Left colon (tissue), 2 donors: ENCODE data around the gene ITPRIPL2. TPM values are rescaled to one million over a fixed set of nuclear protein-coding genes. Genes with fewer than 3 reads are reported as not detected.

Source experiments
- ATAC-seq: fragments of 200-7000 bp; cut with Tn5 transposase; one replicate; pipeline ENCODE4 v1.9.1; 2020; ENCODE audit warnings: mild to moderate bottlenecking, moderate library complexity
- DNase-seq, 2 donors: peaks; one replicate each; pipeline ENCODE4 v3.0.0-alpha.2; 2020
- intact Hi-C, 2 donors: fragments of 100-400 bp; cut with DNase I in 1 of 2; cut with micrococcal nuclease in 1 of 2; formaldehyde crosslinking; loops; one replicate each; pipeline versions ENCODE4 v1.11.2 to v1.14.0; 2022; cut with DNase I, micrococcal nuclease
- total RNA-seq, 2 donors: library from RNA; stranded (reverse); fragmentation: NEBNext Ultra II Directional; extraction: Animal tissue kit (Norgen Biotek cat#: 25700); gene quantifications; one replicate each; pipeline ENCODE4 v1.2.1, GENCODE V29; 2021
- donor health status: DM: no; HTN: no; CAD: no.
- donor health status: DM: yes; HTN: yes; CAD: no.

The ITPRIPL2 gene
- total RNA-seq, 2 donors from 2014 or later, result 40.4 to 42.7 TPM

DNA sequence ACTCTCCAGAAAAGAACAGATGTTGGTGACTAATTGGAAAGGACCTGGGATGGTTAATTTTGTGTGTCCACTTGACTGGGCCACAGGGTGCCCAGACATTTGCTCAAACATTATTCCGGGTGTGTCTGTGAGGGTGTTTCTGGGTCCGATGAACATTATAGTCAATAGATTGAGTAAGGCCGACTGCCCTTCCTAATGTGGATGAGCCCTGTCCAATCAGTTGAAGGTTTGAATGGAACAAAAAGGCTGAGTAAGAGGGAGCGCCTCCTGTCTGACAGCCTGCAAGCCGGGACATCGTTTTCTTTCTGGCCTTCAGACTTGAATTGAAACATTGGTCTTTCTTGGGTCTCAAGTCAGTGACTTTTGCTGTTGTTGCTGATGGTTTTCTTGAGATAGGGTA, 22.8 kb upstream of the ITPRIPL2 start:
- no peak for ATAC-seq
- intact Hi-C loops, result no loop called here

DNA sequence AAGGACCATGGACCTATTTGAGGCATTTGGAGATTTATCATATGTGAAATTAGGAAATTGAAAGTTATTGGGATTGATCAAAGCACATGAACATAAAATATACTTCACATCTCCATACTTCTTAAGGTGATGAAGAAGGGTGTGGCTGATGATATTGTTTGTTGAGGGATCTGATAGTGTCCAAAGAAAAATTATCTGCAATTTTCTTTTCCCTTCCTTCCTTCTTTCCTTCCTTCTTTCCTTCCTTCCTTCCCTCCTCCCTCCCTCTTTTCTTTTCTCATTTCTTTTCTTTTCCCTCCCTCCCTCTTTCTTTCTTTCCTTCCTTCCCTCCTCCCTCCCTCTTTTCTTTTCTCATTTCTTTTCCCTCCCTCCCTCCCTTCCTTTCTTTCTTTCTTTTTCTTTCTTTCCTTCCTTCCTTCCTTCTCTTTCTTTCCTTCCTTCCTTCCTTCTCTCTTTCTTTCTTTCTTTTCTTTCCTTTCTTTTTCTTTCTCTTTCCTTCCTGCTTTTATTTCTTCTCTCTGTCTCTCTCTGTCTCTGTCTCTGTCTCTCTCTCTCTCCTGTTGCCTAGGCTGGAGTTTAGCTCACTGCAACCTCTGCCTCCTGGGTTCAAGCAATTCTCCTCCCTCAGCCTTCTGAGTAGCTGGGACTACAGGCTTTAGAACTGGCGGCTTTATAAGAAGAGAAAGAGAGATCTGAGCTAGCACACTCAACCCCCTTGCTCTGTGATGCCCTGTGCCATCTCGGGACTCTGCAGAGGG, 20.9 kb upstream of the ITPRIPL2 start:
- no peak for ATAC-seq
- no peak for DNase-seq
- intact Hi-C loops, result no loop called here

More for the DNA sequence above, 22.8 kb upstream of the ITPRIPL2 start:
- no peak for DNase-seq

DNA sequence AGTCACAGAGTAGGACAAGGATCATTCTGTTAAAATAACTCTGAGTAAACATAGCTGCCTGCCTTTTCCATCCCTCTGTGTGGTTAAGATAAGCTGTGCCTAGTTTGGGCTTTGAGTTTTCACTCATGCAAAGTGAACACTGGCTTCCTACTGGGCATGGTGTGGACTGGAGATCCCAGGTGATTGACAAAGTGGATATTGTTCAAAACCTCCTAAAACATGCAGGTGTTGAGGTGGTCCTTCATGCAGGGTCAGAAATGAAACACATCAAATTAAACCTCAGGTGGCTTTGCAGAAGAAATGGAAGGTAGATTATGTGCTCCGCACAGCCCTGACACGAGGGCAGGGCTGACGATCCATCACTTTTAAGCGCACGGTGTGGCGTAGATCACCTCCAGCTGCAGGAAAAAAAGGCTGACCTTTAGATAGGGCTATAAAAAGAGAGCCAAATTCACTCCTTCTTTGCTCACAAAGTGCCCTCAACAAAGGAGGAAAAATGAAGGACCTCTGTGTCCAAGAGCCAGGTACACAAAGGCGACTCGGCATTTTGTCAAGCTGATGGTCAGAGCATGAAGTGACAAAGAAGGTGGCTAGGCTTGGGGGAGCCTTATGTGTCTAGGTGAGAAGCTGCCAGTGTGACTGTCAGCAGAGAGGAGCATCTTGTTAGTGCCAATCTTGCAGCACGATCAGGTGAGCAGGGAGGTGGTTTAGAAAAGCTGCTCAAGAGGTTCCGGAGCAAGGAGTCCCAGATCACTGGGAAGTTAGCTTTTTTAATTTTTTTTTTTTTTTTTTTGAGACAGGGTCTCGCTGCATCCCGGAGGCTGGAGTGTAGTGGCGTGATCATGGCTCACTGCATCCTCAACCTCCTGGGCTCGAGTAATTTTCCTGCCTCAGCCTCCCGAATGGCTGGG, 19.9 kb upstream of the ITPRIPL2 start:
- intact Hi-C loops, result no loop called here
- no peak for ATAC-seq
- no peak for DNase-seq

DNA sequence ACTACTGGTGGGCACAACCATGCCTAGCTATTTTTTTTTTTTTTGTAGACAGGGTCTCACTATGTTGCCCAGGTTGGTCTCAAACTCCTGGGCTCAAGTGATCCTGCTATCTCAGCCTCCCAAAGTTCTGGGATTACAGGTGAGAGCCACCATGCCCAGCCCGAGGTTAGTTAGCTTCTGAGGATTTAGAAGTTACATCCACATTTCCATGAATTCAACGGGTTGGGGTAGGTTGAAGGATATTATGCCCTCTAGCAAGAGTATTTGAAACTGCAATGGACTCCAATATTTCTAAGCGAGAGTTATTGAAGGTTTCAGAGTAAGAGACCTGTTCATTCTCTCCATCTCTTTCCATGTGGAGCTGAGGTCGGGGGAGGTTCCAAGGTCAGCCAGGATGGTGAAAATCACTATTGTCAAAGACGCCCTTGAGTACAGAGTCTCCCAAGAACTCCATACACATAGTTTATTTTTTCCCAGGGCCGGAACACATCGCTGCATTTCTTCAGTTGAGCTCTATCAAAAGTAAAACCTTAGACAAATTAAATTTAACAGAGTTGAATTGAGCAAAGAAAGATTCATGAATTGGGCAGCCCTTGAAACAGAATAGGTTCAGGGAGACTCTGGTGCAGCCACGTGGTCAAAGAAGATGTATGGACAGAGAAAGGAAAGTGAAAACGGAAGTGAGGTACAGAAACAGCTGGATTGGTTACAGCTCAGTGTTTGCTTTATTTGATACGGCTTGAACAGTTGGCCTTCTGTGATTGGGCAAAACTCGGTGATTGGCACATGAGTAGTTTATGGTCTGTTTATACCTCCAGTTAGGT, 19.0 kb upstream of the ITPRIPL2 start:
- DNase-seq (peak in 1 of 2 donors; percentile 57), ATAC-seq (peak; percentile 99)
- intact Hi-C loops, result no loop called here

DNA sequence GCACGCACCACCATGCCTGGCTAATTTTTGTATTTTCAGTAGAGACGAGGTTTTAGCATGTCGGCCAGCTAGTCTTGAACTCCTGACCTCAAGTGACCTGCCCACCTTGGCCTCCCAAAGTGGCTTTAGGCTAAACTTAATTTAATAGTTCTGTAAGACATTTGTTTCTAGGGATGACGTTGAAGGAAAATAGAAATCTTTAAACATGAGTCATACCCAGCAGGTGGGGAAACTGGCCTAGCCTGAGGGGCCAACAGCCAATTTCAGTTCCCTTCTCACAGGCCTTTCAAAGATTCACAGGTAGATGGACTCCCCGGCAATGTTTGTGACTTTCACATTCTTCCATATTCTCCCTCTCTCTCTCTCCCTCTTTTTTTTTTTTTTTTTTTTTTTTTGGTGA, 18.1 kb upstream of the ITPRIPL2 start:
- DNase-seq, result no peak
- intact Hi-C loops, result no loop called here
- ATAC-seq, result no peak

DNA sequence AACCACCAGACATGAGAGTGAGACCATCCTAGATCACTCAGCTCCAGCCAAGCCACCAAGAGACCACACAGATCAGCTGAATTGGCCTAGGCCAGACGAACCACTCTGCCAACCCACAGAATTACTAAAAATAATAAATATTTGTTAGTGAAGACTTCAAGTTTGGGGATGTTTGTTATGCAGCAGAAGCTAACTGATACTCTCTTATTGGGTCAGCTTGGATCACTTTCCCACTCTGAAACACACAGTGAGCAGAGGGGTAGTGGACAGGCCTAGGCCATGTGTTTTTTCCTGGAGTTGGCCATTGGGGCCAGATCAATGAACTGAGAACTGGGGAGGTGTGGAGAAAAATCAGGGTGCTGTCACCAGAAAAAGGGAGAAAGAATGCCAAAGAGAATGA, 15.6 kb upstream of the ITPRIPL2 start:
- intact Hi-C loops, result no loop called here
- no peak for ATAC-seq
- no peak for DNase-seq

DNA sequence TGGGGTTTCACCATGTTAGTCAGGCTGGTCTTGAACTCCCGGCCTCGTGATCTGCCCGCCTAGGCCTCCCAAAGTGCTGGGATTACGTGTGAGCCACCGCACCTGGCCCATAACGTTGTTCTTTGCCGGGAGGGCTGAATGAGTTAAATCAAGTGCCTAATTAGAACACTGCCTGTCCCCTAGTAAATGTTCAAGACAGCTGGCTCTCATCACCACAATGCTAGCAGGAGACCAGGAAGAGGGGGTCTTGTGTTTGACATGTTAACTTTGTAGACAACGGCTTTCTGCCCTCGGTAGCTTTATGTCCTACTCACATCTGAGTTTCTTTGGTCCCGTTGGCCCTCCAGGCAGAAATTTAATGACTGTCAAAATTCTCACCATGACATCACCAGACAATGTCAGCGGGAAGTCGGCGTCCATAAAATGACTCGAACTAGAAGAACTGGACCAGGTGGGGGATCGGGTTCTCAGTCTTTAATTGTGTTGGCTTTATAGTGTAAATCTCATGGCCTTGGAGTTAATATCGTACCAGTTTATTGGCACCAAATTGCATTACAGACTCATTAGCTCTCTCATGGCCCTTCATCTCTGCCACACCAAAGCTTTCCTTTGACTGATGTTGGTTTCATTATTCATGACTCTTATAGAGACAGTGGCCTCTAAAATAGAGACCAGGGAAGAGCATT, 11.4 kb upstream of the ITPRIPL2 start:
- intact Hi-C loops, result no loop called here
- ATAC-seq (peak; percentile 66), DNase-seq (no peak)

DNA sequence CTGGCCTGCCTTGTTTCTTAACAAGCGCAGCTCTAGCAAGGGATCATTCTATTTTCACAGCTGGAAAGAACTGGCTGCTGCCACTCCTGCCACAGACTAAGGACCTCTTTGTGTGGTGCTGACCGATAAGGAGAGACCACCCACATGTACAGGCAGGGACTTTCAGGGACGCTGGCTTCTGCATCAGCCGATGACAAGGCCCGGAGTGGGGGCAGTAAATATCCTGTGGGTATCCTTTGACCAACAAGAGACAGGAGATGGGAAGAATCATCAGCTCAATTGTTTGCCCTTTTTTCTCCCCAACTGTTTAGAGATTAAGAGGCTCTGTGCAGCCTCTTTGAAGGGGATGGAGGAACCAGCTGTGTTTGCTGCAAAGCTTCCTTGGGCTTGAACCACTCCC, 9.2 kb upstream of the ITPRIPL2 start:
- no peak for ATAC-seq
- no peak for DNase-seq
- intact Hi-C loops, result no loop called here

DNA sequence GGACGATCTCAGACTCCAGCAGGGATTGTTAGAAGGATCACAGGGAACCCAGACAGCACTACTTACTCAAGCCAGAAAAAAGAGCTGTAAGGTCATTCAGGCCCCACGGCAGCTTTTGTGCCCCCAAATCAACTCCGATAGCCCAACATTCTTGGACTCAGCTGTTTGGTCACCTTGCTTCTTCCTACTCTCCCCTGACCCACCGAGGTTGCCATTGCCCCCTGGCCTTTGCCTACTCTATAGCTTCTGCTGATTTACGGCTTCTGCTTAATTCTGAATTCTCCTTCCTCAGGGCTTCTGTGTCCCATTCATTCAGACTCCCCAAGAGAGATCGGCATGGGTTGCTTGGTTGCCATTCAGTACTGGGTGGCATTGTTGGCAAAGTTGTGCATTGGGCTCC, 8.6 kb upstream of the ITPRIPL2 start:
- intact Hi-C loops, result no loop called here
- DNase-seq (no peak), ATAC-seq (no peak)

DNA sequence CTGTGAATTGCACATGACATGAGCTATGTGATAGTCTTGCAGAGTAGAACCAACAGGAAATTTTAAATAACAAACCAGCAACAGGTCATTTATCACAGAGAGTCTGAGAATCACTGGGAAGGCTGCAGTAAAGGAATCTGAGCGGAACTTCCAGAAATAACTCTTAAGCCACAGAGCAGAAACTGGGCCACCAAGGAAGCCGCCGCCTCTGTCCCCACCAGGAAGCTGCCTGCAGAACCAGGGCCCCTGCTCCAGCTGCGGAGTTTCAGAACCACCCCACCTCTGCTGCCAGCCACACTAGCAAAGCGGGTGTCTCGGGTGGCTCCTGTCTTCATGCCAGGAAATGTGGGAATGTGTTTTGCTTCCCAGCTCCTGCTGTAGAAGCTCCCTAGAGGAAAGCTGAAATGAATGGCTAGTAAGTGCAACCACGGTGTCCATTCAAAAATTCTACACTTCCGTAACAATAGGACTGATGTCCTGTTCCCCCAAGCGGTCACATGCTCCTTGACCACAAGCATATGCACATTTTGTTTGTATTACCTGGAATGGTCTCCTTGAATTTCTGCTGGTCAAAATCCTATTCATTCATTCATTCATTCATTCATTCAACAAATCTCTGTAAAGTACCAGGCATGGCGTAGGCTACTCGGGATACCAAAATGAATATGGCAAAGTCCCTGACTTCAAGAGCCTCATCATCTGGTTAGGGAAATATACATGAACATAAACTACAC, 7.7 kb upstream of the ITPRIPL2 start:
- intact Hi-C loops, result no loop called here
- DNase-seq, result no peak
- ATAC-seq, result no peak

DNA sequence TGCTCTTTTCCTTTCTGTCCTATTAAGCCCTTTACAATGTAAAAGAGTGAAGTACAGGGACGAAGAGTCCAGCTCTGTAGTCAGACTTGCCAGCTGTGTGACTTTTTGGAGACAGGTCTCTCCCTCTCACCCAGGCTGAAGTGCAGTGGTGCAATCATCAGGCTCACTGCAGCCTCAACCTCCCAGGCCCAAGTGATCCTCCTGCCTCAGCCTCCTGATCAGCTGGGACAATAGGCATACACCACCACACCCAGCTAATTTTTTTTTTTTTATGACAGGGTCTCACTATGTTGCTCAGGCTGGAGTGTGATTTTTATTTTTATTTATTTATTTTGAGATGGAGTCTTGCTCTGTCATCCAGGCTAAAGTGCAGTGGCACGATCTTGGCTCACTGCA, 7.1 kb upstream of the ITPRIPL2 start:
- DNase-seq (no peak), ATAC-seq (no peak)
- intact Hi-C loops, result no loop called here

DNA sequence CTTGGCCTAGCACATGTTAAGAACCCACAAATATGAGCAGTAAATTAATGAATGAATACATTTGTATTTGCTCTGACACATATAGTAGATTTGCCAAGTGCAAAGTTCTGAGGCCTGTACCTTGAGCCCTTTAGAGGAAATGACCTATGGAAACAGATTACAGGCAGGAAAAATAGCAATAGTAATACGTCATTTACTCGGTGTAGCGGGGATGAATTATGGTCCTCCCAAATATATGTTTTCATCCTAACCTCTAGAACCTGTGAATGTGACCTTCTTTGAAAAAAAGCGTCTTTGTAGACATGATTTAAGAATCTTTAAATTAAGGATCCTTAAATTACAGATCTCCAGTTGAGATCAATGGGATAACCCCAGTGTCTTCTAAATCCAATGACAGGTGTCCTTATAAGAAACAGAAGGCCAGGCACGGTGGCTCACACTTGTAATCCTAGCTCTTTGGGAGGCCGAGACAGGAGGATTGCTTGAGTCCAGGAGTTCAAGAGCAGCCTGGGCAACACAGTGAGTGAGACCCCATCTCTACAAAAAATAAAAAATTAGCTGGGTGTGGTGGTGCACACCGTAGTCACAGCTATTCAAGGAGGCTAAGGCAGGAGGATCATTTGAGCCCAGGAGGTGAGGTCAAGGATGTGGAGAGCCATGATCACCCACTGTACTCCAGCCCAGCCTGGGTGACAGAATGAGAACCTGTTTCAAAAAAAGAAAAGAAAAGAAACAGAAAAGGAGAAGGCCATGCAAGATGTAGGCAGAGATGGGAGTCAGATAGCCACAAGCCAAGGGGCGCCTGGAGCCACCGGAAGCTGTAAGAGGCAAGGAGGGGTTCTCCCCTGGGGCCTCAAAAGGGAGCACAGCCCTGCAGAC, 5.1 kb upstream of the ITPRIPL2 start:
- DNase-seq (no peak), ATAC-seq (peak; percentile 81)
- intact Hi-C loops, result no loop called here

DNA sequence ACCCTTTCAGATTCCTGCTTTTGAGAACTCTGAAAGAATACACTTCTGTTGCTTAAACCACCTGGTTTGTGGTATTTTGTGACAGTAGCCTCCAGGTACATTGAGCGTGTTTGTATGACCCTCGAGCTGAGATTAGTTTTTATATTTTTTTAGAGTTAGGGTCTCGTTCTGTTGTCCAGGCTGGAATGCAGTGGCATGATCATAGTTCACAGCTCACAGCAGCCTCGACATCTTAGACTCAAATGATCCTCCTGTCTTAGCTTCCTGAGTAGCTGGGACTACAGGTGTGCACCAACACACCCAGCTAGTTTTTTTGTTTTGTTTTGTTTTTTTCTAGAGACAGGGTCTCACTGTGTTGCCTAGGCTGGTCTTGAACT, 4.5 kb upstream of the ITPRIPL2 start:
- intact Hi-C loops, result no loop called here
- no peak for ATAC-seq

DNA sequence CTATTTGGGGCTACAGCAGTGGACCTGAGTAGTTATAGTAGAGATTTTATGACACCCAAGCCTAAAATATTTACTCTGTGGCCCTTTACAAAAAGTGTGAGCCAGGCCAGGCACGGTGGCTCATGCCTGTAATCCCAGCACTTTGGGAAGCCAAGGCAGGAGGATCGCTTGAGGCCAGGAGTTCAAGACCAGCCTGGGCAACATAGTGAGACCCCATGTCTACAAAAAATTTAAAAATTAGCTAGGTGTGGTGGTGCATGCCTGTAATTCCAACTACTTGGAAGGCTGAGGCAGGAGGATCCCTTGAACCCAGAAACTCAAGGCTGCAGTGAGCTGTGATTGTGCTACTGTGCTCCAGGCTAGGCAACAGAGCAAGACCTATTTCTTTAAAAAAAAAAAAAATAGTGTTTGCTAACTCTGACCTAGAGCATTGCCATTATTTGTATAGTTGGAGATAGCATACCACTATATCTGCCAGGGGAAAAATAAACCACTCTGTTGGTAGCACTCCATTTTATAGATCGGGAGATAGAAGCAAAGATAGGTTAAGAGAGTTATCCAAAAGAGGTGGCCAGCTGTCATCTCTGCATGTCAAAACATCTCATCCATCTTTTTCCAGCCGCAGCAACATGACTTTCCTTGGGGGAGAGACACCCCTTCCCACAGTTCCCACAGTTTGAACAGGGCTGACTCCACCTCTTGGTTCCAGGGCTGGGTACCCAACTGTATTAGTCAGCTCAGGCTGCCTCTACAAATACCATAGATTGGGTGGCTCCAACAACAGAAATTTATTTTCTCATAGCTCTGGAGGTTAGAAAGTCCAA, 3.0 kb upstream of the ITPRIPL2 start:
- intact Hi-C loops, result no loop called here
- ATAC-seq, result no peak
- no peak for DNase-seq

More for the DNA sequence above, 4.5 kb upstream of the ITPRIPL2 start:
- no peak for DNase-seq

DNA sequence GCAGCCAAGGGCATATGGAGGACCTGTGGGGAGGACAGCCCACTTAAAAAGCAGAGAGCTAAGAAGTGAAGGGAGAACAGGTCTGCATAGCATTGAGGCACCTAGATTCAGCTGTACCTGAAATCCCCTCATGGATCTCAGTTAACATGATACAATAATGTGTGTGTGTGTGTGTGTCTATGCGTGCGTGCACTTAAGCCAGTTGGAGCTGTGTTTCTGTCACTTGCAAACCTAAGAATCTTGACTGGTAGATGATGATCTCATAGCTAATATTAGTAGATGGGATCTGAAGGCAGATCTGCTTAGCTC, 1.7 kb upstream of the ITPRIPL2 start:
- intact Hi-C loops, result no loop called here
- no peak for DNase-seq
- ATAC-seq, result no peak

DNA sequence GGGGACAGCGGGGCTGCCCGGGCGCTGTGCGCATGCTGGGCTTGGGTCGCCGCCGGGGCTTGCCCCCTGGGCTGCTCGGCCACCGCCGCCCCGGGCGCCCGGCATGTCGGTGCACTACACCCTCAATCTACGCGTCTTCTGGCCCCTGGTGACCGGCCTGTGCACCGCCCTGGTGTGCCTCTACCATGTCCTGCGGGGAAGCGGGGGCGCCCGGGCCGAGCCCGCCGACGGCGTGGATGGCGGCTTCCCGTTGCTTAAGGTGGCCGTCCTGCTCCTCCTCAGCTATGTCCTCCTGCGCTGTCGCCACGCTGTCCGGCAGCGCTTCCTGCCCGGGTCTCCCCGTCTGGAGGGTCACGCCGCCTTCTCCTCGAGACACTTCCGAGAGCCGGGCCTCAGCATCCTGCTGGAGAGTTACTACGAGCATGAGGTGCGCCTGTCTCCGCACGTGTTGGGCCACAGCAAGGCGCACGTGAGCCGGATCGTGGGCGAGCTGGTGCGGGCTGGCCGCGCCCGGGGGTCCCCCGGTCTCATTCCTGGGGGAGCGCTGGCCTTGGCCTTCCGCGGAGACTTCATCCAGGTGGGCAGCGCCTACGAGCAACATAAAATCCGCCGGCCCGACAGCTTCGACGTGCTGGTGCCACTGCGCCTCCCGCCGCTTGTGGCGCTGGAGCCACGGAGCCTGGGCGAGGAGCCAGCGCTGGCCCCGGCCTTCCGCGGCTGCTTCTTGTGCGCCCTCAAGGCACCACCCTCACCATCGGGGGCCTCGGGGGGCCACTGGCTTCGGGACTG, 789 bp downstream of the ITPRIPL2 start:
- intact Hi-C loops, result no loop called here

More for the DNA sequence above, 789 bp downstream of the ITPRIPL2 start:
- DNase-seq (peak; percentile 71 to 74), ATAC-seq (peak; percentile 38)
